Fibroblast of the conjunctiva (primary cell): ENCODE results near the gene BMF.

Source experiments
- DNase-seq: peaks from one replicate; pipeline ENCODE4 v3.0.0-alpha.2; 2010; ENCODE audit warnings: low read depth

BMF gene

GRCh38 chr15:40048211-40048792, 60.4 kb downstream of the BMF start:
- no peak for DNase-seq

- no peak for DNase-seq
Observed at GRCh38 chr15:40047415-40048210, 61.1 kb downstream of the BMF start.

GRCh38 chr15:40046721-40047414, 61.8 kb downstream of the BMF start:
- no peak for DNase-seq

- DNase-seq = no peak
Observed at GRCh38 chr15:40045572-40046217, 63.0 kb downstream of the BMF start.

GRCh38 chr15:40044717-40045571, 63.7 kb downstream of the BMF start:
- peak; percentile 69 for DNase-seq

GRCh38 chr15:40043927-40044716, 64.6 kb downstream of the BMF start:
- no peak for DNase-seq

- DNase-seq = no peak
Observed at GRCh38 chr15:40042791-40043320, 65.8 kb downstream of the BMF start.

- DNase-seq = no peak
Observed at GRCh38 chr15:40040770-40041169, 67.9 kb downstream of the BMF start.

- no peak for DNase-seq
Observed at GRCh38 chr15:40040293-40040635, 68.4 kb downstream of the BMF start.

- DNase-seq = peak; percentile 84
Observed at GRCh38 chr15:40038638-40039543, 69.8 kb downstream of the BMF start, which contains the start of gene SRP14. Gene SRP14, minus strand, starts transcription at chr15:40039181. Its CDS starts 65 bp downstream, at chr15:40039116.

GRCh38 chr15:40038275-40038637, 70.4 kb downstream of the BMF start:
- no peak for DNase-seq
